WTC11 (cell line): ENCODE data around the gene AHR. TPM values are rescaled to one million over a fixed set of nuclear protein-coding genes. Genes with fewer than 3 reads are reported as not detected.

ENCODE experiments used
- ATAC-seq: fragments of 200-7000 bp; cut with Tn5 transposase; 2 replicates; pipeline ENCODE4 v1.10.0; 2021; ENCODE audit warnings: mild to moderate bottlenecking, moderate library complexity
- CTCF ChIA-PET: fragments of 300-600 bp; sonication (Branson Sonifier 250); formaldehyde crosslinking; loops from one replicate; lab custom pipeline; 2021; ENCODE audit warnings: antibody characterized with exemption; lab: Charles Lee
- POLR2A ChIA-PET: fragments of 350-600 bp; sonication (Branson Sonifier 250); formaldehyde crosslinking; loops from one replicate; lab custom pipeline; 2021; ENCODE audit warnings: antibody characterized with exemption; lab: Charles Lee
- DNase-seq: peaks from one replicate; pipeline ENCODE4 v3.0.0; 2021; ENCODE audit warnings: low spot score
- H3K27ac Mint-ChIP-seq: 2 replicates; pipeline ENCODE4 v1.8.0; 2021; ENCODE audit warnings: mixed read lengths
- H3K27me3 Mint-ChIP-seq: 2 replicates; pipeline ENCODE4 v1.8.0; 2021; ENCODE audit warnings: low read depth, mild to moderate bottlenecking, moderate library complexity, mixed read lengths
- H3K36me3 Mint-ChIP-seq: 2 replicates; pipeline ENCODE4 v1.8.0; 2021; ENCODE audit warnings: mixed read lengths
- H3K4me1 Mint-ChIP-seq: 2 replicates; pipeline ENCODE4 v1.8.0; 2022; ENCODE audit warnings: mixed read lengths
- H3K4me3 Mint-ChIP-seq: 2 replicates; pipeline ENCODE4 v1.8.0; 2021; ENCODE audit warnings: mild to moderate bottlenecking, moderate library complexity, mixed read lengths
- H3K9me3 Mint-ChIP-seq: 2 replicates; pipeline ENCODE4 v1.8.0; 2021; ENCODE audit warnings: mixed read lengths
- AFF4 ChIP-seq: sonication (generic); formaldehyde crosslinking; IDR thresholded peaks from 2 replicates; pipeline ENCODE4 v1.8.1; 2023; ENCODE audit warnings: mild to moderate bottlenecking, missing genetic modification reagents, borderline replicate concordance
- CBFB ChIP-seq: sonication (generic); formaldehyde crosslinking; IDR thresholded peaks from 2 replicates; pipeline ENCODE4 v1.8.1; 2022; ENCODE audit warnings: mild to moderate bottlenecking, low read depth, missing genetic modification reagents
- EMX1 ChIP-seq: fragments of 250-450 bp; sonication (Bioruptor Pico); IDR thresholded peaks from 2 replicates; pipeline ENCODE4 v1.8.0; 2021; ENCODE audit warnings: mild to moderate bottlenecking
- ESRRA ChIP-seq: sonication (generic); formaldehyde crosslinking; IDR thresholded peaks from 2 replicates; pipeline ENCODE4 v1.8.1; 2022; ENCODE audit warnings: mild to moderate bottlenecking, missing genetic modification reagents, borderline replicate concordance
- ETV6 ChIP-seq: sonication (generic); formaldehyde crosslinking; IDR thresholded peaks from 2 replicates; pipeline ENCODE4 v1.8.1; 2022; ENCODE audit warnings: mild to moderate bottlenecking, missing genetic modification reagents
- HMGA2 ChIP-seq: fragments of 250-450 bp; sonication (Bioruptor Pico); IDR thresholded peaks from 2 replicates; pipeline ENCODE4 v1.4.0; 2021; ENCODE audit warnings: mild to moderate bottlenecking, moderate library complexity
- IRF2 ChIP-seq: sonication (generic); formaldehyde crosslinking; IDR thresholded peaks from 2 replicates; pipeline ENCODE4 v1.8.0; 2022; ENCODE audit warnings: low read depth, missing genetic modification reagents, borderline replicate concordance
- SMAD4 ChIP-seq: sonication (generic); formaldehyde crosslinking; IDR thresholded peaks from 2 replicates; pipeline ENCODE4 v1.8.0; 2022; ENCODE audit warnings: mild to moderate bottlenecking, missing genetic modification reagents
- SOX15 ChIP-seq: fragments of 250-450 bp; sonication (Bioruptor Pico); IDR thresholded peaks from 2 replicates; pipeline ENCODE4 v1.9.0; 2021; ENCODE audit warnings: mild to moderate bottlenecking
- TCF7 ChIP-seq: sonication (generic); formaldehyde crosslinking; IDR thresholded peaks from 2 replicates; pipeline ENCODE4 v1.8.0; 2022; ENCODE audit warnings: mild to moderate bottlenecking, low read depth, missing genetic modification reagents, moderate library complexity
- TEAD1 ChIP-seq: sonication (generic); formaldehyde crosslinking; IDR thresholded peaks from 2 replicates; pipeline ENCODE4 v1.8.0; 2022; ENCODE audit warnings: mild to moderate bottlenecking, missing genetic modification reagents
- TP53 ChIP-seq: sonication (generic); formaldehyde crosslinking; IDR thresholded peaks from 2 replicates; pipeline ENCODE4 v1.8.1; 2023; ENCODE audit warnings: mild to moderate bottlenecking, missing genetic modification reagents
- USF2 ChIP-seq: sonication (generic); formaldehyde crosslinking; IDR thresholded peaks from 2 replicates; pipeline ENCODE4 v1.8.1; 2023; ENCODE audit warnings: mild to moderate bottlenecking, missing genetic modification reagents, moderate library complexity
- ZBTB21 ChIP-seq: sonication (generic); formaldehyde crosslinking; IDR thresholded peaks from 2 replicates; pipeline ENCODE4 v1.8.1; 2023; ENCODE audit warnings: mild to moderate bottlenecking, missing genetic modification reagents, borderline replicate concordance
- ZMAT4 ChIP-seq: fragments of 250-450 bp; sonication (Bioruptor Pico); IDR thresholded peaks from 2 replicates; pipeline ENCODE4 v1.9.0; 2021; ENCODE audit warnings: mild to moderate bottlenecking
- ZNF416 ChIP-seq: fragments of 250-450 bp; sonication (Bioruptor Pico); IDR thresholded peaks from 2 replicates; pipeline ENCODE4 v1.9.0; 2021; ENCODE audit warnings: mild to moderate bottlenecking, inconsistent platforms
- total RNA-seq: library from RNA; stranded (reverse); gene quantifications from 3 replicates; pipeline ENCODE4 v1.2.3, GENCODE V29; 2021
- TF ChIP-seq, protein P1 (sequence below): sonication (generic); formaldehyde crosslinking; IDR thresholded peaks from 2 replicates; pipeline ENCODE4 v1.8.1; 2023; ENCODE audit warnings: mild to moderate bottlenecking, moderate library complexity, missing genetic modification reagents
- TF ChIP-seq, protein P2 (sequence below): sonication (generic); formaldehyde crosslinking; IDR thresholded peaks from 2 replicates; pipeline ENCODE4 v1.8.0; 2022; ENCODE audit warnings: mild to moderate bottlenecking, missing genetic modification reagents
- TF ChIP-seq, protein P3 (sequence below): sonication (generic); formaldehyde crosslinking; IDR thresholded peaks from 2 replicates; pipeline ENCODE4 v1.8.1; 2022; ENCODE audit warnings: low read depth, missing genetic modification reagents, borderline replicate concordance

The AHR gene
- total RNA-seq, 1 experiment from 2014 or later: 5.8 TPM

GRCh38 chr7:17253885-17254284 is 44.6 kb upstream of the AHR start:
- Mint-ChIP-seq H3K9me3 (peaks cover 14% of the 10 kb centered on the region), H3K4me3 (no peak overlapping the region), H3K27me3 (no peaks in the 10 kb centered on the region), H3K36me3 (no peaks in the 10 kb centered on the region), H3K27ac (no peak overlapping the region), H3K4me1 (peaks cover 6% of the 10 kb centered on the region)
- no peak for DNase-seq
- ChIA-PET POLR2A (no interaction called here), CTCF (no interaction called here)
- ATAC-seq: no peak
- no peak for TF ChIP-seq CBFB
- TF ChIP-seq SMAD4 (CRISPR knock-in tag): no peak
- TF ChIP-seq HMGA2 (CRISPR knock-in tag): no peak
- no peak for TF ChIP-seq IRF2
- TF ChIP-seq TCF7 (CRISPR knock-in tag): no peak
- TF ChIP-seq SOX15 (CRISPR knock-in tag): no peak
- no peak for TF ChIP-seq USF2 (CRISPR knock-in tag)
- no peak for TF ChIP-seq TP53 (CRISPR knock-in tag)
- TF ChIP-seq ZMAT4 (CRISPR knock-in tag): no peak
- no peak for TF ChIP-seq TEAD1 (CRISPR knock-in tag)
- TF ChIP-seq, protein P1, sequence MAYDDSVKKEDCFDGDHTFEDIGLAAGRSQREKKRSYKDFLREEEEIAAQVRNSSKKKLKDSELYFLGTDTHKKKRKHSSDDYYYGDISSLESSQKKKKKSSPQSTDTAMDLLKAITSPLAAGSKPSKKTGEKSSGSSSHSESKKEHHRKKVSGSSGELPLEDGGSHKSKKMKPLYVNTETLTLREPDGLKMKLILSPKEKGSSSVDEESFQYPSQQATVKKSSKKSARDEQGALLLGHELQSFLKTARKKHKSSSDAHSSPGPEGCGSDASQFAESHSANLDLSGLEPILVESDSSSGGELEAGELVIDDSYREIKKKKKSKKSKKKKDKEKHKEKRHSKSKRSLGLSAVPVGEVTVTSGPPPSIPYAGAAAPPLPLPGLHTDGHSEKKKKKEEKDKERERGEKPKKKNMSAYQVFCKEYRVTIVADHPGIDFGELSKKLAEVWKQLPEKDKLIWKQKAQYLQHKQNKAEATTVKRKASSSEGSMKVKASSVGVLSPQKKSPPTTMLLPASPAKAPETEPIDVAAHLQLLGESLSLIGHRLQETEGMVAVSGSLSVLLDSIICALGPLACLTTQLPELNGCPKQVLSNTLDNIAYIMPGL (CRISPR knock-in tag): no peak
- TF ChIP-seq, protein P2, sequence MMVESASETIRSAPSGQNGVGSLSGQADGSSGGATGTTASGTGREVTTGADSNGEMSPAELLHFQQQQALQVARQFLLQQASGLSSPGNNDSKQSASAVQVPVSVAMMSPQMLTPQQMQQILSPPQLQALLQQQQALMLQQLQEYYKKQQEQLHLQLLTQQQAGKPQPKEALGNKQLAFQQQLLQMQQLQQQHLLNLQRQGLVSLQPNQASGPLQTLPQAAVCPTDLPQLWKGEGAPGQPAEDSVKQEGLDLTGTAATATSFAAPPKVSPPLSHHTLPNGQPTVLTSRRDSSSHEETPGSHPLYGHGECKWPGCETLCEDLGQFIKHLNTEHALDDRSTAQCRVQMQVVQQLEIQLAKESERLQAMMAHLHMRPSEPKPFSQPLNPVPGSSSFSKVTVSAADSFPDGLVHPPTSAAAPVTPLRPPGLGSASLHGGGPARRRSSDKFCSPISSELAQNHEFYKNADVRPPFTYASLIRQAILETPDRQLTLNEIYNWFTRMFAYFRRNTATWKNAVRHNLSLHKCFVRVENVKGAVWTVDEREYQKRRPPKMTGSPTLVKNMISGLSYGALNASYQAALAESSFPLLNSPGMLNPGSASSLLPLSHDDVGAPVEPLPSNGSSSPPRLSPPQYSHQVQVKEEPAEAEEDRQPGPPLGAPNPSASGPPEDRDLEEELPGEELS (CRISPR knock-in tag): no peak
- TF ChIP-seq AFF4 (CRISPR knock-in tag): no peak
- TF ChIP-seq ETV6 (CRISPR knock-in tag): no peak
- TF ChIP-seq ZBTB21 (CRISPR knock-in tag): no peak
- TF ChIP-seq, protein P3, sequence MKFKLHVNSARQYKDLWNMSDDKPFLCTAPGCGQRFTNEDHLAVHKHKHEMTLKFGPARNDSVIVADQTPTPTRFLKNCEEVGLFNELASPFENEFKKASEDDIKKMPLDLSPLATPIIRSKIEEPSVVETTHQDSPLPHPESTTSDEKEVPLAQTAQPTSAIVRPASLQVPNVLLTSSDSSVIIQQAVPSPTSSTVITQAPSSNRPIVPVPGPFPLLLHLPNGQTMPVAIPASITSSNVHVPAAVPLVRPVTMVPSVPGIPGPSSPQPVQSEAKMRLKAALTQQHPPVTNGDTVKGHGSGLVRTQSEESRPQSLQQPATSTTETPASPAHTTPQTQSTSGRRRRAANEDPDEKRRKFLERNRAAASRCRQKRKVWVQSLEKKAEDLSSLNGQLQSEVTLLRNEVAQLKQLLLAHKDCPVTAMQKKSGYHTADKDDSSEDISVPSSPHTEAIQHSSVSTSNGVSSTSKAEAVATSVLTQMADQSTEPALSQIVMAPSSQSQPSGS (CRISPR knock-in tag): no peak
- TF ChIP-seq EMX1 (CRISPR knock-in tag): no peak
- TF ChIP-seq ZNF416 (CRISPR knock-in tag): no peak
- TF ChIP-seq ESRRA (CRISPR knock-in tag): no peak
